HG03103 (cell line): ENCODE measurements around the gene DGAT2L6.
A peak's percentile ranks its signal among the peaks of the same experiment; 100 is the strongest.

Experiments
- ATAC-seq: cut with Tn5 transposase; IDR thresholded peaks from one replicate; pipeline ENCODE4 v1.9.1; 2021; ENCODE audit warnings: low read depth; ENCODE audit not compliant: unreplicated experiment

Gene DGAT2L6

GRCh38 chrX:70176938-70177533, at the start of gene DGAT2L6:
Gene DGAT2L6 (plus strand): TSS chrX:70177483. CDS start chrX:70177583, 100 bp downstream.
- ATAC-seq: no peak

- ATAC-seq: no peak
Observed at GRCh38 chrX:70128071-70128470, 49.2 kb upstream of the DGAT2L6 start.

GRCh38 chrX:70129816-70130215, 47.5 kb upstream of the DGAT2L6 start:
- no peak for ATAC-seq

GRCh38 chrX:70132224-70132623, 45.1 kb upstream of the DGAT2L6 start:
- ATAC-seq: no peak

GRCh38 chrX:70132877-70133302, 44.4 kb upstream of the DGAT2L6 start:
- no peak for ATAC-seq

- ATAC-seq: peak; percentile 79
Observed at GRCh38 chrX:70133303-70134115, 43.8 kb upstream of the DGAT2L6 start, which contains the start of gene IGBP1. Gene IGBP1 (plus strand): TSS chrX:70133447. CDS start chrX:70133948, 501 bp downstream.

GRCh38 chrX:70134116-70134477, 43.2 kb upstream of the DGAT2L6 start:
- ATAC-seq: no peak

GRCh38 chrX:70138622-70139021, 38.7 kb upstream of the DGAT2L6 start:
- ATAC-seq: no peak

- ATAC-seq: no peak
Observed at GRCh38 chrX:70139736-70140135, 37.5 kb upstream of the DGAT2L6 start.

GRCh38 chrX:70141373-70141772, 35.9 kb upstream of the DGAT2L6 start:
- no peak for ATAC-seq

GRCh38 chrX:70166601-70167590, 10.4 kb upstream of the DGAT2L6 start:
- ATAC-seq: no peak

- no peak for ATAC-seq
Observed at GRCh38 chrX:70168238-70169188, 8.8 kb upstream of the DGAT2L6 start.

- no peak for ATAC-seq
Observed at GRCh38 chrX:70169281-70169680, 8.0 kb upstream of the DGAT2L6 start.

GRCh38 chrX:70171624-70172023, 5.7 kb upstream of the DGAT2L6 start:
- ATAC-seq: no peak

- no peak for ATAC-seq
Observed at GRCh38 chrX:70172221-70172620, 5.1 kb upstream of the DGAT2L6 start.

GRCh38 chrX:70172964-70173363, 4.3 kb upstream of the DGAT2L6 start:
- no peak for ATAC-seq

- ATAC-seq: no peak
Observed at GRCh38 chrX:70174754-70175153, 2.5 kb upstream of the DGAT2L6 start.

- no peak for ATAC-seq
Observed at GRCh38 chrX:70175338-70175737, 1.9 kb upstream of the DGAT2L6 start.

GRCh38 chrX:70183091-70183490, 5.8 kb downstream of the DGAT2L6 start:
- no peak for ATAC-seq

GRCh38 chrX:70190225-70190624, 12.9 kb downstream of the DGAT2L6 start:
- ATAC-seq: no peak
